Activated B cell treated with CpG ODN at 0.5 μM for 24 hours (primary cell): Measurements from ENCODE around the gene GH2. TPM values are rescaled to one million over a fixed set of nuclear protein-coding genes. Genes with fewer than 3 reads are reported as not detected.
A peak's percentile ranks its signal among the peaks of the same experiment; 100 is the strongest.

ENCODE experiments used
- ATAC-seq: fragments of 200-7000 bp; cut with Tn5 transposase; one replicate; pipeline ENCODE4 v1.10.0; 2021; ENCODE audit warnings: low read depth, mild to moderate bottlenecking, moderate library complexity
- CTCF ChIA-PET: fragments of 350-600 bp; sonication (Branson Sonifier 250); formaldehyde crosslinking; loops from one replicate; lab custom pipeline; 2021; ENCODE audit warnings: antibody characterized with exemption; lab: Charles Lee
- POLR2A ChIA-PET: fragments of 350-600 bp; sonication (Branson Sonifier 250); formaldehyde crosslinking; loops from one replicate; lab custom pipeline; 2021; ENCODE audit warnings: antibody characterized with exemption; lab: Charles Lee
- DNase-seq: peaks from one replicate; pipeline ENCODE4 v3.0.0; 2022
- H3K27ac Mint-ChIP-seq: one replicate; pipeline ENCODE4 v1.8.0; 2020; ENCODE audit warnings: mixed read lengths
- H3K27me3 Mint-ChIP-seq: one replicate; pipeline ENCODE4 v1.8.0; 2021; ENCODE audit warnings: mixed read lengths
- H3K36me3 Mint-ChIP-seq: one replicate; pipeline ENCODE4 v1.8.0; 2021; ENCODE audit warnings: low read depth, mixed read lengths
- H3K4me1 Mint-ChIP-seq: one replicate; pipeline ENCODE4 v1.8.0; 2021; ENCODE audit warnings: mixed read lengths
- H3K4me3 Mint-ChIP-seq: one replicate; pipeline ENCODE4 v1.8.0; 2020; ENCODE audit warnings: mild to moderate bottlenecking, mixed read lengths
- H3K9me3 Mint-ChIP-seq: one replicate; pipeline ENCODE4 v1.8.0; 2020; ENCODE audit warnings: mixed read lengths
- intact Hi-C: fragments of 100-400 bp; cut with micrococcal nuclease; formaldehyde crosslinking; loops from one replicate; pipeline ENCODE4 v1.15.1; 2024
- total RNA-seq: library from RNA; stranded (reverse); gene quantifications from 2 replicates; pipeline ENCODE4 v1.2.3, GENCODE V29; 2022
- TF ChIP-seq, protein P1 (sequence below): fragments of 200-600 bp; IDR thresholded peaks from one replicate; pipeline ENCODE4 v1.8.0; 2022; ENCODE audit warnings: antibody characterized with exemption, mild to moderate bottlenecking

GH2 gene
- total RNA-seq, 1 donor from 2014 or later = not detected

DNA sequence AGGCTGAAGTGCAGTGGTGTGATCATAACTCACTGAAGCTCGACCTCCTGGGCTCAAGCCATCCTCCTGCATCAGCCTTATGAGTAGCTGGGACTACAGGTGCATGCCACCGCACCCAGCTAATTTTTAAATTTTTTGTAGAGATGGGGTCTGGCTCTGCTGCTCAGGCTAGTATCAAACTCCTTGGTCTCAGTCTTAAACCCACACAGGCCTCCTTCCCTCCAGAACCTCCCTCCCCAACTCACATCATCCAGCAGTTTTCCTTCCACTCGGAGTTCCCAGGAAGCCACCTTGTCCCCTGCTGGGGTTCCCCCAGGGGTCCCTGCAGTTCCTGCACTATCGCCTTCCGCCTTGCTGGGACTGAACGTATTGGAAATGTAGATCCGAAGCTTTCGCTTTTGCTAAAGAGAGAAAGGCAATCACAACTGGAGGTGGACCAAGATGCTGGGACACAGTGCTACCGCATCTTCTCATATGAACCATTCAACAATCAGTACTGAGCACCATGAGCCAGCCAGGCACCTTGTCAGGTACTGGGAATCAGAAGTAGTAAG lies 46.5 kb downstream of the GH2 start:
- POLR2A ChIA-PET = interaction anchor here (0.5 to 5.3 kb wide), 4 partner anchors 7 to 224 kb away, joined by 3 to 30 read pairs (median 5); partner anchors contain the start of genes CCDC47 and SMARCD2
- peaks cover 65% of the 10 kb centered on the region for H3K36me3 Mint-ChIP-seq
- no peaks in the 10 kb centered on the region for H3K27me3 Mint-ChIP-seq

DNA sequence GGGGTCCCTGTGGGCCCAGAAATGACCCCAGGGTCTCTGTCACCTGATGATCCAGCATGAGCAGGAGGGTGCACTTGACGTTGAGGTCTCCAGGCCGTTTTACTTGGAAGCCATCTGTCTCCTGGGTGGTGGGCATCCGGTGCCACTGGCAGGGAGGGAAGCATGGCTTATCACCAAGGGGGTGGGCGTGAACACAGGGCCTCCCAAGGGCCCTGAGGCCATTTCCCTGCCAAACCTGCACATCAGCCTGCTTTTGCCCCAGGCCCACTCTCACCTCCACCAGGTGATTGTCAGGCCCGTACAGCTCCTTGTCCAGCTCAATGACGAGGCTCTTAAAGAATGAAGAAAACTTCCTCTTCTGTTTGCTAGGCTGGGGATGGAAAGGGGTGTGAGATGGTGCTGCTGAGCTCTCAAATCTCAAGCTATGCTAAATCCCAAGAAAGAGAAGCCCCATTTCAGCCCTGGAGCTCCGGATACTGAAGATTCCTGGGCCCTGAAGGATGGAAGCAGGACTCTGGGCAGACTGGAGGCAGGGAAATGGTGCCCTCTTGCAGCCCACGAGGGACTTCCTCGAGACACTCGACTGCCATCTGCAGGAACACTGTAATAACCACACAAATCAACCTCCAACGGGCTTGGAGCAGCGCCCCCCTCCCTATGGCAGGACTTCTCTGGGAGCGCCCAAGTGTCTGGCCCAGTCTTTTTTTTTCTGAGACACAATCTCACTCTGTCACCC lies 47.1 kb downstream of the GH2 start:
- TF ChIP-seq, protein P1, sequence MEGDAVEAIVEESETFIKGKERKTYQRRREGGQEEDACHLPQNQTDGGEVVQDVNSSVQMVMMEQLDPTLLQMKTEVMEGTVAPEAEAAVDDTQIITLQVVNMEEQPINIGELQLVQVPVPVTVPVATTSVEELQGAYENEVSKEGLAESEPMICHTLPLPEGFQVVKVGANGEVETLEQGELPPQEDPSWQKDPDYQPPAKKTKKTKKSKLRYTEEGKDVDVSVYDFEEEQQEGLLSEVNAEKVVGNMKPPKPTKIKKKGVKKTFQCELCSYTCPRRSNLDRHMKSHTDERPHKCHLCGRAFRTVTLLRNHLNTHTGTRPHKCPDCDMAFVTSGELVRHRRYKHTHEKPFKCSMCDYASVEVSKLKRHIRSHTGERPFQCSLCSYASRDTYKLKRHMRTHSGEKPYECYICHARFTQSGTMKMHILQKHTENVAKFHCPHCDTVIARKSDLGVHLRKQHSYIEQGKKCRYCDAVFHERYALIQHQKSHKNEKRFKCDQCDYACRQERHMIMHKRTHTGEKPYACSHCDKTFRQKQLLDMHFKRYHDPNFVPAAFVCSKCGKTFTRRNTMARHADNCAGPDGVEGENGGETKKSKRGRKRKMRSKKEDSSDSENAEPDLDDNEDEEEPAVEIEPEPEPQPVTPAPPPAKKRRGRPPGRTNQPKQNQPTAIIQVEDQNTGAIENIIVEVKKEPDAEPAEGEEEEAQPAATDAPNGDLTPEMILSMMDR = no peak
- DNase-seq (no peak), ATAC-seq (peak; percentile 88)
- peaks cover 71% of the 10 kb centered on the region for H3K36me3 Mint-ChIP-seq
- H3K4me3 Mint-ChIP-seq = no peak overlapping the region
- no peaks in the 10 kb centered on the region for H3K9me3 Mint-ChIP-seq
- peak overlapping the region; percentile 65 for H3K27ac Mint-ChIP-seq
- no peaks in the 10 kb centered on the region for H3K27me3 Mint-ChIP-seq
- ChIA-PET CTCF (interaction anchor here (0.6 to 0.9 kb wide), 3 partner anchors 16 to 139 kb away, joined by 3 read pairs; no protein-coding TSS in a partner anchor), POLR2A (interaction anchor here (1.0 to 5.3 kb wide), 4 partner anchors 8 to 311 kb away, joined by 3 to 30 read pairs (median 5); partner anchors contain the start of genes CCDC47 and SMARCD2)
- intact Hi-C loops = loop anchor here (1.0 to 2.0 kb wide), 3 partner anchors 7 to 409 kb away; partner anchors contain the start of genes FTSJ3 and PSMC5
- peaks cover 56% of the 10 kb centered on the region for H3K4me1 Mint-ChIP-seq

More for the DNA sequence above, 46.5 kb downstream of the GH2 start:
- intact Hi-C loops = loop anchor here (1.0 to 2.0 kb wide), 3 partner anchors 8 to 410 kb away; partner anchors contain the start of genes FTSJ3 and PSMC5
- CTCF ChIA-PET = interaction anchor here (0.9 kb wide), 1 partner anchor 140 kb away, joined by 3 read pairs; no protein-coding TSS in a partner anchor
- Mint-ChIP-seq H3K4me1 (peaks cover 53% of the 10 kb centered on the region), H3K4me3 (no peak overlapping the region), H3K9me3 (no peaks in the 10 kb centered on the region), H3K27ac (no peak overlapping the region)
- TF ChIP-seq, protein P1 = no peak
- ATAC-seq (no peak), DNase-seq (no peak)

DNA sequence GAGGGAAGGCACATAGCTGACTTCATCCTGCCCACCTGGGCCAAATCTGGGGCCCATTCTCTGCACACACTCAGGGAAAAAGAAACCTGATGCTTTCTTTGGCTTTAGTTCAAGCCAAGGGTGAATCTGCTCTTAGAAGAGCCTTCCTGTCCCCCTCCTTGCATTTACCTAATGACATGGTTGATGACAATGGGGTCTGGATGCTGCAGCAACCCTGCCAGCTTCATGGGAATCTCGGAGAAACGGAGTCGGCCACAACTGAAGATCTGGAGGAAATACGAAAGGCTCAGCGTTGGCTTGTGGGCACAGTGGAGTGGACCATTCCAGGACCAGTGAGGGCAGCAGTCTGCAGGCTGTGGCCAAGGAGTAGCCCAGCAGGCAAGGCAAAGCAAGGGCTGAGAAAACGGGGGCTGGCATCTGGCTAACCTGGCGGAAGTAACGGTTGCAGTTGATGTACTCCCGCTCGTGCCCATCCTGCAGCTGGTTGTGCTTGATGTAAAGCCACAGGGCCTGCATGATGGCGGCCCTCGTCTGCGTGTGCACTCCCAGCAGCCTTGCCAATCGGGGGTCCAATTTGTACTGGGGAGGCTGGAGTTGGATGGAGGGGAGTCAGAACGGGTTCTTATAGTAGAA lies 47.9 kb downstream of the GH2 start:
- H3K9me3 Mint-ChIP-seq = no peaks in the 10 kb centered on the region
- no peak overlapping the region for H3K4me3 Mint-ChIP-seq
- CTCF ChIA-PET = interaction anchor here (0.6 to 1.3 kb wide), 3 partner anchors 8 to 62 kb away, joined by 3 to 5 read pairs (median 3); no protein-coding TSS in a partner anchor
- intact Hi-C loops = loop anchor here (2.0 kb wide), 1 partner anchor 221 kb away; no protein-coding TSS in a partner anchor
- ATAC-seq = no peak
- no peaks in the 10 kb centered on the region for H3K27me3 Mint-ChIP-seq
- POLR2A ChIA-PET = interaction anchor here (1.0 to 5.3 kb wide), 4 partner anchors 9 to 312 kb away, joined by 3 to 30 read pairs (median 5); partner anchors contain the start of genes CCDC47 and SMARCD2
- H3K36me3 Mint-ChIP-seq = peaks cover 78% of the 10 kb centered on the region
- DNase-seq = no peak
- TF ChIP-seq, protein P1 = no peak
- peaks cover 56% of the 10 kb centered on the region for H3K4me1 Mint-ChIP-seq
- H3K27ac Mint-ChIP-seq = no peak overlapping the region

DNA sequence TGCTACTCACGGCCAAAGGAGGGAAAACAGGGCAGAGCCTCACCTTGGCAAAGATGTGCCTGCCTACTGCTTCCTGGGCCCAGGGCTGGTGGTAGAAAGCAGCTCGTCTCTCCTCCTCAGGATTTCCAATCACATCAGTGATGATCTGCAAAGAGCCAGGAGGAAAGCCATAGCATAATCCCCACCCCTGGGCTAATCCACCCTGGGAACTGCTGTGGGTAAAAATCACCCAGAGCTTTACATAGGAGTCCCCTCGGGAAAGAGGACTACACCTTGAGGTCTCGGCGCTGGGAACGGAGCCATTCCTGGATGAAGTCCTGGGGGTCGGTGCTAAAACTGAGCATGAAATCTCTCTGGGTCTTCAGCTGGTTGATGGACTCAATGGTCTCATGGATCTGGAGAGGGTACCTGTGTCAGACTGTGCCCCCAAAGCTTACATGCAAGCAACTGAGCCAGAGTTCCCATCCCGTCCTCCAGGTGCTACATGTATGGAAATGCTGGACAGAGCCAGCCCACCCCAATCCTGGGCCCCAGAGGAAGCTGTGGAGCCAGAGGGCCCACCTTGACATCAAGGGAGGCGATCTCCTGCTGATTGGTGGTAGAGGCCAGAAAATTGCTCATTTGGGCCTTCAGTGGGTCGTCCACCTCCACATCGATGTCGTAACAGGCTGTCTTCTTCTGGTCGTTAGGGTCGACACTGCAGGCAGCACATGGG lies 48.6 kb downstream of the GH2 start:
- ATAC-seq (no peak), DNase-seq (no peak)
- H3K4me3 Mint-ChIP-seq = no peak overlapping the region
- ChIA-PET CTCF (interaction anchor here (1.3 kb wide), 1 partner anchor 9 kb away, joined by 5 read pairs; no protein-coding TSS in a partner anchor), POLR2A (interaction anchor here (0.9 to 5.3 kb wide), 4 partner anchors 10 to 312 kb away, joined by 4 to 30 read pairs (median 5); partner anchors contain the start of genes DDX42 and SMARCD2)
- no peaks in the 10 kb centered on the region for H3K27me3 Mint-ChIP-seq
- TF ChIP-seq, protein P1 = no peak
- no peak overlapping the region for H3K27ac Mint-ChIP-seq
- peaks cover 85% of the 10 kb centered on the region for H3K36me3 Mint-ChIP-seq
- H3K9me3 Mint-ChIP-seq = no peaks in the 10 kb centered on the region
- H3K4me1 Mint-ChIP-seq = peaks cover 53% of the 10 kb centered on the region
- intact Hi-C loops = no loop called here
